Caco-2 (cell line): ENCODE measurements around the gene TYRP1. TPM values are rescaled to one million over a fixed set of nuclear protein-coding genes. Genes with fewer than 3 reads are reported as not detected.

Experiments
- BruUV-seq: library from RNA; stranded (reverse); fragments of 400-500 nt; replicated peaks from 2 replicates; lab custom pipeline; 2021; lab: Mats Ljungman, UMichigan
- CTCF ChIA-PET: fragments of 300-600 bp; sonication (Branson Sonifier 250); formaldehyde crosslinking; loops from one replicate; lab custom pipeline; 2022; ENCODE audit warnings: antibody characterized with exemption; lab: Charles Lee
- POLR2A ChIA-PET: fragments of 300-600 bp; sonication (Branson Sonifier 250); formaldehyde crosslinking; loops from one replicate; lab custom pipeline; 2022; ENCODE audit warnings: antibody characterized with exemption; lab: Charles Lee
- DNase-seq, 2 experiments: peaks; one replicate each; pipeline versions ENCODE4 v3.0.0 to v3.0.0-alpha.2; 2020 to 2022
- H3K27me3 ChIP-seq: replicated peaks from 2 replicates; pipeline ENCODE4 v1.6.0; 2011; ENCODE audit warnings: low read length; ENCODE audit not compliant: control insufficient read depth, insufficient read depth
- H3K36me3 ChIP-seq: 2 replicates; pipeline ENCODE4 v1.5.1; 2011; ENCODE audit warnings: low read length; ENCODE audit not compliant: control insufficient read depth, insufficient read depth
- H3K4me1 ChIP-seq: fragments of 250-450 bp; sonication (Bioruptor Pico); 2 replicates; pipeline ENCODE4 v1.5.1; 2020; ENCODE audit warnings: mild to moderate bottlenecking
- H3K4me3 ChIP-seq: 2 replicates; pipeline ENCODE4 v1.5.1; 2011; ENCODE audit warnings: low read depth, mild to moderate bottlenecking, control low read depth, low read length
- H3K9me3 ChIP-seq: fragments of 250-450 bp; sonication (Bioruptor Pico); 2 replicates; pipeline ENCODE4 v1.5.1; 2020; ENCODE audit warnings: mild to moderate bottlenecking, moderate library complexity
- H3K27ac Mint-ChIP-seq: one replicate; pipeline ENCODE4 v1.8.0; 2022; ENCODE audit warnings: mixed read lengths; ENCODE audit not compliant: unreplicated experiment
- H3K27me3 Mint-ChIP-seq: one replicate; pipeline ENCODE4 v1.8.0; 2022; ENCODE audit warnings: mixed read lengths; ENCODE audit not compliant: insufficient read depth, unreplicated experiment
- H3K36me3 Mint-ChIP-seq: one replicate; pipeline ENCODE4 v1.8.0; 2022; ENCODE audit warnings: mild to moderate bottlenecking, mixed read lengths; ENCODE audit not compliant: insufficient read depth, unreplicated experiment
- H3K4me1 Mint-ChIP-seq: one replicate; pipeline ENCODE4 v1.8.0; 2022; ENCODE audit warnings: low read depth, mixed read lengths; ENCODE audit not compliant: unreplicated experiment
- H3K4me3 Mint-ChIP-seq: one replicate; pipeline ENCODE4 v1.8.0; 2022; ENCODE audit warnings: mild to moderate bottlenecking, moderate library complexity, mixed read lengths; ENCODE audit not compliant: unreplicated experiment
- H3K9me3 Mint-ChIP-seq: one replicate; pipeline ENCODE4 v1.8.0; 2022; ENCODE audit warnings: mixed read lengths; ENCODE audit not compliant: unreplicated experiment
- CTCF ChIP-seq, 2 experiments: fragments of 200-600 bp in 1 of 2; IDR thresholded peaks; 1 replicate in 1 of 2; 2 replicates in 1 of 2; pipeline versions ENCODE4 v1.5.1 to v1.8.0; 2011 to 2022; ENCODE audit warnings: antibody characterized with exemption in 1 of 2, control low read depth in 1 of 2, inconsistent platforms in 1 of 2, low read depth in 1 of 2, low read length in 1 of 2, mild to moderate bottlenecking in 1 of 2, moderate library complexity in 1 of 2; ENCODE audit not compliant: insufficient read depth in 1 of 2, severe bottlenecking in 1 of 2, unreplicated experiment in 1 of 2
- intact Hi-C: fragments of 100-400 bp; cut with micrococcal nuclease; formaldehyde crosslinking; loops from one replicate; pipeline ENCODE4 v1.10.0; 2022; ENCODE audit not compliant: unreplicated experiment
- total RNA-seq: library from RNA; stranded (reverse); gene quantifications from 2 replicates; pipeline ENCODE4 v1.2.3, GENCODE V29; 2022

Gene TYRP1
- total RNA-seq, 1 experiment from 2014 or later: not detected

GRCh38 chr9:12680341-12680740 is 12.8 kb upstream of the TYRP1 start:
- H3K27me3 Mint-ChIP-seq: peaks cover 3% of the 10 kb centered on the region
- TF ChIP-seq CTCF (IDR thresholded peaks at IDR 0.05; ENCODE audit: insufficient read depth in 1 of 2, low read depth in 1 of 2, low read length in 1 of 2, severe bottlenecking in 1 of 2, unreplicated experiment in 1 of 2): no peak
- no peaks in the 10 kb centered on the region for H3K36me3 ChIP-seq
- POLR2A ChIA-PET: no interaction called here
- H3K4me3 Mint-ChIP-seq: no peak overlapping the region
- 0 out of 2 replicates have a peak, but pooled peaks cover 4% of the 10 kb centered on the region for H3K4me1 ChIP-seq
- CTCF ChIA-PET: no interaction called here
- no peaks in the 10 kb centered on the region for H3K36me3 Mint-ChIP-seq
- BruUV-seq: no TSS peak
- intact Hi-C loops: no loop called here
- no peaks in the 10 kb centered on the region for H3K9me3 ChIP-seq
- H3K4me3 ChIP-seq: no peak overlapping the region
- H3K27me3 ChIP-seq: no peaks in the 10 kb centered on the region
- no peaks in the 10 kb centered on the region for H3K4me1 Mint-ChIP-seq
- no peak overlapping the region for H3K27ac Mint-ChIP-seq
- no peaks in the 10 kb centered on the region for H3K9me3 Mint-ChIP-seq
- DNase-seq: no peak

- Mint-ChIP-seq H3K4me1 (no peaks in the 10 kb centered on the region), H3K36me3 (no peaks in the 10 kb centered on the region), H3K4me3 (no peak overlapping the region), H3K27me3 (peaks cover 3% of the 10 kb centered on the region), H3K27ac (no peak overlapping the region), H3K9me3 (no peaks in the 10 kb centered on the region)
- Histone ChIP-seq H3K4me3 (no peak overlapping the region), H3K9me3 (no peaks in the 10 kb centered on the region), H3K36me3 (no peaks in the 10 kb centered on the region), H3K27me3 (no peaks in the 10 kb centered on the region), H3K4me1 (0 out of 2 replicates have a peak, but pooled peaks cover 4% of the 10 kb centered on the region)
- DNase-seq: no peak
- ChIA-PET CTCF (no interaction called here), POLR2A (no interaction called here)
- intact Hi-C loops: no loop called here
- TF ChIP-seq CTCF (IDR thresholded peaks at IDR 0.05; ENCODE audit: insufficient read depth in 1 of 2, low read depth in 1 of 2, low read length in 1 of 2, severe bottlenecking in 1 of 2, unreplicated experiment in 1 of 2): no peak
- BruUV-seq: no TSS peak
These were observed 12.4 kb upstream of the TYRP1 start for GRCh38 chr9:12680757-12681156.

GRCh38 chr9:12681620-12682019 is 11.6 kb upstream of the TYRP1 start:
- Mint-ChIP-seq H3K4me3 (no peak overlapping the region), H3K4me1 (no peaks in the 10 kb centered on the region), H3K27ac (no peak overlapping the region), H3K9me3 (no peaks in the 10 kb centered on the region), H3K27me3 (peaks cover 3% of the 10 kb centered on the region), H3K36me3 (no peaks in the 10 kb centered on the region)
- no peak overlapping the region for H3K4me3 ChIP-seq
- no peaks in the 10 kb centered on the region for H3K27me3 ChIP-seq
- CTCF ChIA-PET: no interaction called here
- 0 out of 2 replicates have a peak, but pooled peaks cover 4% of the 10 kb centered on the region for H3K4me1 ChIP-seq
- no peaks in the 10 kb centered on the region for H3K9me3 ChIP-seq
- no peak for DNase-seq
- no TSS peak for BruUV-seq
- intact Hi-C loops: no loop called here
- TF ChIP-seq CTCF (IDR thresholded peaks at IDR 0.05; ENCODE audit: insufficient read depth in 1 of 2, low read depth in 1 of 2, low read length in 1 of 2, severe bottlenecking in 1 of 2, unreplicated experiment in 1 of 2): no peak
- no peaks in the 10 kb centered on the region for H3K36me3 ChIP-seq
- POLR2A ChIA-PET: no interaction called here
